Hepatocyte (in vitro differentiated cells): Measurements from ENCODE around the gene MAP3K21. TPM values are rescaled to one million over a fixed set of nuclear protein-coding genes. Genes with fewer than 3 reads are reported as not detected.

Experiments used
- DNase-seq: peaks from one replicate; pipeline ENCODE4 v3.0.0-alpha.2; 2016; ENCODE audit warnings: low spot score
- H2AFZ ChIP-seq: fragments of 200-600 bp; sonication (generic); 2 replicates; pipeline ENCODE4 v1.6.0; 2016; ENCODE audit warnings: antibody characterized with exemption, mild to moderate bottlenecking
- H3K27ac ChIP-seq: fragments of 200-600 bp; sonication (generic); 2 replicates; pipeline ENCODE4 v1.5.1; 2016; ENCODE audit warnings: mild to moderate bottlenecking
- H3K27me3 ChIP-seq: fragments of 200-600 bp; sonication (generic); 2 replicates; pipeline ENCODE4 v1.6.1; 2016
- H3K36me3 ChIP-seq: fragments of 200-600 bp; sonication (generic); replicated peaks from 2 replicates; pipeline ENCODE4 v1.5.1; 2016; ENCODE audit warnings: low read depth; ENCODE audit not compliant: insufficient read depth
- H3K4me1 ChIP-seq: fragments of 200-600 bp; sonication (generic); 2 replicates; pipeline ENCODE4 v1.5.1; 2016; ENCODE audit warnings: mild to moderate bottlenecking, moderate library complexity; ENCODE audit not compliant: insufficient read depth
- H3K4me2 ChIP-seq: fragments of 200-600 bp; sonication (generic); 2 replicates; pipeline ENCODE4 v1.6.0; 2016
- H3K4me3 ChIP-seq: fragments of 200-600 bp; sonication (generic); 2 replicates; pipeline ENCODE4 v1.5.1; 2016; ENCODE audit warnings: mild to moderate bottlenecking
- H3K79me2 ChIP-seq: fragments of 200-600 bp; sonication (generic); 2 replicates; pipeline ENCODE4 v1.6.0; 2017; ENCODE audit warnings: mild to moderate bottlenecking
- H3K9me2 ChIP-seq: fragments of 200-600 bp; sonication (generic); replicated peaks from 2 replicates; pipeline ENCODE4 v1.6.0; 2017; ENCODE audit warnings: mild to moderate bottlenecking; ENCODE audit not compliant: insufficient read depth
- H3K9me3 ChIP-seq: fragments of 200-600 bp; sonication (generic); 2 replicates; pipeline ENCODE4 v1.5.1; 2016; ENCODE audit warnings: low read depth, mild to moderate bottlenecking
- H4K20me1 ChIP-seq: fragments of 200-600 bp; sonication (generic); 2 replicates; pipeline ENCODE4 v1.6.0; 2016; ENCODE audit warnings: mild to moderate bottlenecking; ENCODE audit not compliant: insufficient read depth, poor library complexity, severe bottlenecking
- CTCF ChIP-seq: fragments of 200-600 bp; sonication (generic); IDR thresholded peaks from 2 replicates; pipeline ENCODE4 v1.5.1; 2016; ENCODE audit warnings: antibody characterized with exemption, mild to moderate bottlenecking; ENCODE audit not compliant: poor library complexity
- EZH2 ChIP-seq: fragments of 200-600 bp; sonication (generic); IDR thresholded peaks from 2 replicates; pipeline ENCODE4 v1.6.1; 2016; ENCODE audit warnings: antibody characterized with exemption, mild to moderate bottlenecking, borderline replicate concordance
- EZH2phosphoT487 ChIP-seq: fragments of 200-600 bp; sonication (generic); IDR thresholded peaks from one replicate; pipeline ENCODE4 v1.6.1; 2018; ENCODE audit warnings: antibody characterized with exemption, mild to moderate bottlenecking, low read depth, moderate library complexity; ENCODE audit not compliant: unreplicated experiment, severe bottlenecking
- WGBS: methylation state at CpG from one replicate; pipeline ENCODE4 v1.1.6; 2016; ENCODE audit warnings: low lambda C conversion rate; ENCODE audit errors: missing lambda C conversion rate; 5-methylcytosine and 5-hydroxymethylcytosine counted together
- polyA plus RNA-seq: library from polyadenylated mRNA; unstranded; fragments of >200 nt; fragmentation: Nextera tagmentation; extraction: Ambion mirVana; gene quantifications from 2 replicates; pipeline ENCODE4 v1.2.1, GENCODE V29; 2016
- total RNA-seq: library from RNA; depleted of rRNA; stranded (reverse); fragments of >200 nt; gene quantifications from 2 replicates; pipeline ENCODE4 v1.2.3, GENCODE V29; 2014

Gene MAP3K21
- total and polyA plus RNA-seq, 2 experiments from 2014 or later: 2.5 to 6.9 TPM

- Histone ChIP-seq H3K4me3 (no peak overlapping the region), H3K9me2 (no peaks in the 10 kb centered on the region), H3K9me3 (no peaks in the 10 kb centered on the region), H3K27me3 (no peaks in the 10 kb centered on the region), H3K27ac (no peak overlapping the region), H3K36me3 (no peaks in the 10 kb centered on the region), H4K20me1 (no peaks in the 10 kb centered on the region), H3K79me2 (no peaks in the 10 kb centered on the region), H3K4me2 (no peak overlapping the region), H3K4me1 (no peaks in the 10 kb centered on the region), H2AFZ (no peak overlapping the region)
- TF ChIP-seq EZH2 (no peak), EZH2phosphoT487 (no peak), CTCF (no peak)
- WGBS: 49% methylated on average over 6 of the region's 6 CpGs
- no peak for DNase-seq
Measured at GRCh38 chr1:233360525-233361102, 33.1 kb downstream of the MAP3K21 start.

- H2AFZ ChIP-seq: peak overlapping the region; percentile 14
- no peak overlapping the region for H3K27ac ChIP-seq
- H3K4me2 ChIP-seq: peak overlapping the region; percentile 27
- no peaks in the 10 kb centered on the region for H4K20me1 ChIP-seq
- DNase-seq: no peak
- no peaks in the 10 kb centered on the region for H3K4me1 ChIP-seq
- no peaks in the 10 kb centered on the region for H3K9me2 ChIP-seq
- TF ChIP-seq EZH2phosphoT487 (no peak), EZH2 (no peak), CTCF (no peak)
- H3K9me3 ChIP-seq: no peaks in the 10 kb centered on the region
- 62% methylated on average over 19 of the region's 19 CpGs for WGBS
- H3K27me3 ChIP-seq: no peaks in the 10 kb centered on the region
- no peak overlapping the region for H3K4me3 ChIP-seq
- H3K36me3 ChIP-seq: no peaks in the 10 kb centered on the region
- no peaks in the 10 kb centered on the region for H3K79me2 ChIP-seq
Measured at GRCh38 chr1:233361876-233362275, 34.4 kb downstream of the MAP3K21 start.

GRCh38 chr1:233362743-233363142, 35.2 kb downstream of the MAP3K21 start:
- DNase-seq: no peak
- H3K9me3 ChIP-seq: no peaks in the 10 kb centered on the region
- no peaks in the 10 kb centered on the region for H4K20me1 ChIP-seq
- H3K4me3 ChIP-seq: no peak overlapping the region
- H3K36me3 ChIP-seq: no peaks in the 10 kb centered on the region
- no peak overlapping the region for H2AFZ ChIP-seq
- H3K4me2 ChIP-seq: no peak overlapping the region
- H3K9me2 ChIP-seq: no peaks in the 10 kb centered on the region
- no peak for TF ChIP-seq EZH2phosphoT487
- TF ChIP-seq CTCF: no peak
- no peak for TF ChIP-seq EZH2
- peaks cover 7% of the 10 kb centered on the region for H3K4me1 ChIP-seq
- H3K79me2 ChIP-seq: no peaks in the 10 kb centered on the region
- 100% methylated on average over 1 of the region's 1 CpG for WGBS
- no peak overlapping the region for H3K27ac ChIP-seq
- H3K27me3 ChIP-seq: no peaks in the 10 kb centered on the region

GRCh38 chr1:233364026-233364425, 36.5 kb downstream of the MAP3K21 start:
- no peak overlapping the region for H3K4me3 ChIP-seq
- H3K9me2 ChIP-seq: no peaks in the 10 kb centered on the region
- H4K20me1 ChIP-seq: no peaks in the 10 kb centered on the region
- no peak overlapping the region for H3K4me2 ChIP-seq
- H3K27me3 ChIP-seq: no peaks in the 10 kb centered on the region
- no peak overlapping the region for H3K27ac ChIP-seq
- no peak for TF ChIP-seq EZH2phosphoT487
- no peak for TF ChIP-seq EZH2
- no peak for TF ChIP-seq CTCF
- WGBS: 67% methylated on average over 1 of the region's 1 CpG
- H3K9me3 ChIP-seq: no peaks in the 10 kb centered on the region
- DNase-seq: no peak
- peaks cover 7% of the 10 kb centered on the region for H3K4me1 ChIP-seq
- H3K36me3 ChIP-seq: no peaks in the 10 kb centered on the region
- no peak overlapping the region for H2AFZ ChIP-seq
- no peaks in the 10 kb centered on the region for H3K79me2 ChIP-seq
